Urothelium cell line (cell line): ENCODE results near the gene RANBP1.
"Not testable (repeated sequence)": the region's sequence is repeated elsewhere in the genome, so short reads cannot be mapped to it uniquely, and the experiment has no call there.

ENCODE experiments used
- DNase-seq: peaks from one replicate; pipeline ENCODE4 v3.0.0; 2011; ENCODE audit warnings: low spot score, mixed read lengths
- FAIRE-seq: peaks from 2 replicates; lab custom pipeline; 2011; peaks lifted over from hg19 to GRCh38; lab: Jason Lieb, UNC

Gene RANBP1

GRCh38 chr22:20115691-20116375 is at the start of gene RANBP1:
RANBP1 (plus strand) TSS chr22:20116104; CDS start chr22:20116185, 81 bp downstream.
- DNase-seq (no peak), FAIRE-seq (peak; percentile 20)

GRCh38 chr22:20066617-20067383 is 49.1 kb upstream of the RANBP1 start:
- no peak for FAIRE-seq

GRCh38 chr22:20067384-20067682 is 48.6 kb upstream of the RANBP1 start:
- DNase-seq, FAIRE-seq: not testable (repeated sequence)

More at GRCh38 chr22:20066617-20067383, 49.1 kb upstream of the RANBP1 start:
- DNase-seq, result no peak

- no peak for FAIRE-seq
- no peak for DNase-seq
These were observed 47.3 kb upstream of the RANBP1 start for GRCh38 chr22:20068640-20069039.

- DNase-seq (no peak), FAIRE-seq (no peak)
These were observed 46.4 kb upstream of the RANBP1 start for GRCh38 chr22:20069331-20070042.

- FAIRE-seq, result no peak
- DNase-seq, result no peak
These were observed 44.4 kb upstream of the RANBP1 start for GRCh38 chr22:20071524-20071972.

GRCh38 chr22:20076627-20077172 is 39.2 kb upstream of the RANBP1 start:
- DNase-seq, result no peak
- no peak for FAIRE-seq

- DNase-seq (peak; percentile 100), FAIRE-seq (peak; percentile 94)
These were observed 36.0 kb upstream of the RANBP1 start, which contains the start of gene DGCR8 for GRCh38 chr22:20079745-20080444. DGCR8 (plus strand) TSS chr22:20080241; CDS start chr22:20085964, 5,723 bp downstream.

GRCh38 chr22:20080445-20080775 is 35.5 kb upstream of the RANBP1 start:
- peak; percentile 84 for DNase-seq
- FAIRE-seq, result peak; percentile 13

GRCh38 chr22:20080776-20081654 is 34.9 kb upstream of the RANBP1 start:
- FAIRE-seq, result no peak

GRCh38 chr22:20083157-20083890 is 32.6 kb upstream of the RANBP1 start:
- FAIRE-seq, result no peak
- DNase-seq, result no peak

More at GRCh38 chr22:20080776-20081654, 34.9 kb upstream of the RANBP1 start:
- DNase-seq, result peak; percentile 46

- DNase-seq (no peak), FAIRE-seq (peak; percentile 85)
These were observed 31.9 kb upstream of the RANBP1 start for GRCh38 chr22:20083891-20084546.

- DNase-seq (peak; percentile 50), FAIRE-seq (no peak)
These were observed 31.1 kb upstream of the RANBP1 start for GRCh38 chr22:20084547-20085413.

GRCh38 chr22:20085651-20086050 is 30.3 kb upstream of the RANBP1 start:
- FAIRE-seq (no peak), DNase-seq (no peak)

GRCh38 chr22:20086101-20086599 is 29.8 kb upstream of the RANBP1 start:
- no peak for DNase-seq
- FAIRE-seq, result peak; percentile 96

GRCh38 chr22:20086763-20087162 is 29.1 kb upstream of the RANBP1 start:
- DNase-seq (no peak), FAIRE-seq (no peak)
